Epidermal melanocyte (primary cell): ENCODE measurements around the gene MLLT6.

Experiments
- DNase-seq: peaks from one replicate; pipeline ENCODE4 v3.0.0; 2011; ENCODE audit warnings: low spot score; ENCODE audit not compliant: insufficient read length

The MLLT6 gene

DNA sequence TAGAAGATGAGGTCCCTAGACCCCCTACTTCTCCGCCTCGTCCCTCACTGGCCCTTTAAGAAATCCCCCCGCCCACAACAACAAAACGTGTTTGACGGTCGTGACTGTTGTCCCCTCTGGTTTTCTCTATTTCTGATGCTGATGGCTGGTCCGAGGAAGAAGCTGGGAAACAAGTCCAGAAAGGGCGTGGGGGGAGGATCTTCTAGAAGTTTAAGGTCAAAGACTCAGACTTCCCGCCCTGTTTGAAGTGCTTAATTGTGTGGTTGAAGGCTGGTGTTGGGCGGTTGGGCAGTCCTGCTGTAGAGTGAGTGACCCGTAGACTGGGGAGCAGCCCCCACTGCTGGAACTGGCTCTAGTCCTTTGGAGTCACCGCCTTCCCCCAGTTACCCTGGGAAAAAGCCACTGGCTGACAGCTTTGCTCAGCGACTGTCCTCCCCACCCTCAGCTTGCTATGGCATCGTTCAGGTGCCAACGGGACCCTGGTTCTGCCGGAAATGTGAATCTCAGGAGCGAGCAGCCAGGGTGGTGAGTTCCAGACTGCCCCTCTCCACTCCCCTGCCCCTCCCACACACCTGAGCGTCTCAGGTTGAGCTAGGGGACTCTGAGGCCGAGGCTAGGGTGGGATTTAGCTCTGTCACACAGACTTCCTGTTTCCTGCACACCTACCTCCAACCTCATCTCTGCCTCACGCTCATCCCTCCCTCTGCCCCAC lies 1.6 kb downstream of the MLLT6 start:
- DNase-seq: no peak

DNA sequence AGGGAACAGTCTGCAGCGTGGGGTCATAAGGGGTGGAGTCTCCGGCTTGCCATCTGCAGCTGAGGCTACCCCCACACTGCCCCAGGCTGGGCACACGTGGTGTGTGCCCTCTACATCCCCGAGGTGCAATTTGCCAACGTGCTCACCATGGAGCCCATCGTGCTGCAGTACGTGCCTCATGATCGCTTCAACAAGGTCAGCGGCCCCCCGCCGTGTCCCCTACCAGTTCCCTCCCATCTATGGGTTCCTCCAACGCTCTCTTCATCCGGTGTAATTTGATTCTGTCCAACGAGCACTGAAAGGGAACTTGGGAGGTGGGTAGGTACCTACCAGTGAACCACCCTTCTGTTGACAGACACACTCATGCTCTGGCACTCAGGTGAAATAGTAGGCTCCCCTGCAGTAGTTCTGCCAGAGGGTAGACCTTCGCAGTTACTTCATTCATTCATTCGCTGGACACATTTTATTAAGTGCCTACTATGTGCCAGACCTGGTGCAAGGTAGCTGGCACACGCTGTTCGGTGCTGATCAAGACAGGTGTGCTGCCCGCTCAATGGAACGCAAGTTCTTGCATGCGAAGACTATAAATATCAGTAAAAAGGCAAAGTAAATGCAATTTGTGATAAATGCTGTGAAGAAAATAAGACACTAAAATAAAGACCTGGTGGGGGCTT lies 2.7 kb downstream of the MLLT6 start:
- DNase-seq: no peak

DNA sequence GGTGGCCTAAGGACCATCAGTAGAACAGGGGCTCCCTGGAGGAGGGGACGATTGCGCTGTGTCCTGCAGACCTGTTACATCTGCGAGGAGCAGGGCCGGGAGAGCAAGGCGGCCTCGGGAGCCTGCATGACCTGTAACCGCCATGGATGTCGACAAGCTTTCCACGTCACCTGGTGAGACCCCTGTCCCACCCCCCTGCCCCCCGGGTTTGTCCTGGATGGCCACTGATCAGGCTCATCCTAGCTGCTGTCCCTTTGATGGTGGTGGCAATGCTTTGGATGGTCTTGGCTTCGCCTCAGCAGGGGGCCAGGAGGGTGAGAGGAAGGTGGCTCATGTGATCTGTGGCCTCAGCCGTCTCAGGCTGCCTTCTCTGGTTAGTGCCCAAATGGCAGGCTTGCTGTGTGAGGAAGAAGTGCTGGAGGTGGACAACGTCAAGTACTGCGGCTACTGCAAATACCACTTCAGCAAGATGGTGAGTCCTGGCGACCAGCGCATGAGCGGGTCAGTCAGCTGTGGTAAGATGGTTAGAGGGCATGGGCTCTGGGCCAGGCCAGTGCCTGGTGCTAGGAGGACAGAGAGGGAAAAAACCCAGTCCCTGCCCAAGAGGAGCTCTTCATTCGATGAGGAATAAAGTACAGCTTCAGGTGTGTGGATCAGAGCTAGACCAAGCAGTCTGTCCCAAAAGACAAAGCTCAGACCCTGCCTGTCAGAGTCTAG lies 4.2 kb downstream of the MLLT6 start:
- no peak for DNase-seq

- no peak for DNase-seq
Observed at GRCh38 chr17:38709864-38710603, 5.0 kb downstream of the MLLT6 start.

- no peak for DNase-seq
Observed at GRCh38 chr17:38710604-38710962, 5.5 kb downstream of the MLLT6 start.

GRCh38 chr17:38710985-38711384 lies 5.9 kb downstream of the MLLT6 start:
- DNase-seq: no peak

GRCh38 chr17:38711792-38712571 lies 6.9 kb downstream of the MLLT6 start:
- no peak for DNase-seq

DNA sequence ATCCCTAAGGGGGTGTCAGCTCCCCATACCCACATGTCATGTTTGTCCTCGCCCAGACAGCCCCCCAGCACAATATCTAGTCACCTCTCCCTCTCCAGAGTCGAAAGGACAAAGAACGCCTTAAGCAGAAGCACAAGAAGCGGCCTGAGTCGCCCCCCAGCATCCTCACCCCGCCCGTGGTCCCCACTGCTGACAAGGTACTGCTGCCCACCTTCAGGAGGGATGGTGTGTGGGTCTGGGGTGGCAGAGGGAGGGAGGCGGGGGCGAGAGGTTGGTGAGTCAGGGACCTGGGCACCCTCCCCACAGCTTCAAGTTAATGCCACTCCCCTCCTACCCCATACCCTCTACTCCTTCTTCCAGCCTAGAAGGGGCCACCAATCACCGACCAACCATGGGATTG lies 7.5 kb downstream of the MLLT6 start:
- DNase-seq: no peak

DNA sequence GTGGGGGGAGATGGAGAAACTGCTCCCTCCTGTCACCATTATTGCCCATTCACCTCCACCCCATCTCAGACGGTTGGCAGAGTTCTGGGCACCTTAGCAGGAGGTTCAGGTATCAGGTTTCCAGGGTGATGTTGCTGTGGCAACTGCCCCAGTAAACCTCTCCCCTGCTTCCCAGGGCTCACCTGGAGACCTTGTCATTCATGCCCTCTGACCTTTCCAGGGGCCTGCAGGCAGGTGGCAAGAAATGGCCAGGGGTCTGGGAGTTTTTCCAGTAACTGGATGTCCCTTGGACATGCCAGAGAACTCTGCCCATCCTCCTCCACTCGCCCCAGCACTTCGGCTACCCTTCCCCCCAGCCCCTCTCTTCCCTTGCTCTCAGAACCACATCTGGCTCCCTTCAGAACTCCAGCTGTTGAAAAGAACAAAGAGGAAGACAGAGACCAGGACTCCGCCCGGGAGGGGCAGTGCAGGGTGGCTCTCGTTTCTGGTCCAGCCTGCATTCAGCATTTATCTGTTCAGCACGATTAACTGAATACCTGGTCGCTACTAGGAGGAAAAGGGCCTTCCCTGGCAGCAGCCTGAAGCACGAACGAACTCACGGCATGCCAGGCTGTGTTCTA lies 8.5 kb downstream of the MLLT6 start:
- no peak for DNase-seq

GRCh38 chr17:38715216-38715943 lies 10.3 kb downstream of the MLLT6 start:
- DNase-seq: no peak

DNA sequence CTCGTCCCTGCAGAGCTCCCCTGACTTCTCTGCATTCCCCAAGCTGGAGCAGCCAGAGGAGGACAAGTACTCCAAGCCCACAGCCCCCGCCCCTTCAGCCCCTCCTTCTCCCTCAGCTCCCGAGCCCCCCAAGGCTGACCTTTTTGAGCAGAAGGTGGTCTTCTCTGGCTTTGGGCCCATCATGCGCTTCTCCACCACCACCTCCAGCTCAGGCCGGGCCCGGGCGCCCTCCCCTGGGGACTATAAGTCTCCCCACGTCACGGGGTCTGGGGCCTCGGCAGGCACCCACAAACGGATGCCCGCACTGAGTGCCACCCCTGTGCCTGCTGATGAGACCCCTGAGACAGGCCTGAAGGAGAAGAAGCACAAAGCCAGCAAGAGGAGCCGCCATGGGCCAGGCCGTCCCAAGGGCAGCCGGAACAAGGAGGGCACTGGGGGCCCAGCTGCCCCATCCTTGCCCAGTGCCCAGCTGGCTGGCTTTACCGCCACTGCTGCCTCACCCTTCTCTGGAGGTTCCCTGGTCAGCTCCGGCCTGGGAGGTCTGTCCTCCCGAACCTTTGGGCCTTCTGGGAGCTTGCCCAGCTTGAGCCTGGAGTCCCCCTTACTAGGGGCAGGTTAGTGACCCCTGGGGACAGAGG lies 11.4 kb downstream of the MLLT6 start:
- no peak for DNase-seq

- no peak for DNase-seq
Observed at GRCh38 chr17:38717139-38717745, 12.2 kb downstream of the MLLT6 start.

- no peak for DNase-seq
Observed at GRCh38 chr17:38719289-38719942, 14.3 kb downstream of the MLLT6 start.

GRCh38 chr17:38719943-38720641 lies 15.0 kb downstream of the MLLT6 start:
- DNase-seq: no peak

DNA sequence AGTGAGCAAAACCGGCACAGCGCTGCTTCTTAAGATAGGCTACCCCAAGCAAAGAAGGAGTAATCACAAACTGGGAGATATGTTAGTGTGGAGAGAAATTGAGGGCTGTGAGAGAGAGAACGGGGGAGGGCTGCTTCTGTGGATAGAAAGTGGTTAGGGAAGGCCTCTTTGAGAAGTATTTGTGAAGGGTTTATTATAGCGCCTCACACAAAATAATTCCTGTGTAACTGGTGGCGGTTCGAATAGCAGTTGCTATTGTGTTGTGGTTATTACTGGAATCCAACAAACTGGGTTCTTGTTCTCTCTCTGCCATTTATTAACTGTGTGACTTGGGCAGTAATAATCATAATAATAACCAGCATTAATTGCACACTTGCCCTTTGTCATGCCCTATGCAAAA lies 15.9 kb downstream of the MLLT6 start:
- DNase-seq: no peak

GRCh38 chr17:38721802-38722201 lies 16.7 kb downstream of the MLLT6 start:
- no peak for DNase-seq

GRCh38 chr17:38724337-38724988 lies 19.4 kb downstream of the MLLT6 start:
- DNase-seq: no peak
